GM18520 (cell line): ENCODE measurements around the gene OLFML1.

Experiments
- ATAC-seq: cut with Tn5 transposase; IDR thresholded peaks from one replicate; pipeline ENCODE4 v1.9.1; 2021; ENCODE audit not compliant: unreplicated experiment

The OLFML1 gene

DNA sequence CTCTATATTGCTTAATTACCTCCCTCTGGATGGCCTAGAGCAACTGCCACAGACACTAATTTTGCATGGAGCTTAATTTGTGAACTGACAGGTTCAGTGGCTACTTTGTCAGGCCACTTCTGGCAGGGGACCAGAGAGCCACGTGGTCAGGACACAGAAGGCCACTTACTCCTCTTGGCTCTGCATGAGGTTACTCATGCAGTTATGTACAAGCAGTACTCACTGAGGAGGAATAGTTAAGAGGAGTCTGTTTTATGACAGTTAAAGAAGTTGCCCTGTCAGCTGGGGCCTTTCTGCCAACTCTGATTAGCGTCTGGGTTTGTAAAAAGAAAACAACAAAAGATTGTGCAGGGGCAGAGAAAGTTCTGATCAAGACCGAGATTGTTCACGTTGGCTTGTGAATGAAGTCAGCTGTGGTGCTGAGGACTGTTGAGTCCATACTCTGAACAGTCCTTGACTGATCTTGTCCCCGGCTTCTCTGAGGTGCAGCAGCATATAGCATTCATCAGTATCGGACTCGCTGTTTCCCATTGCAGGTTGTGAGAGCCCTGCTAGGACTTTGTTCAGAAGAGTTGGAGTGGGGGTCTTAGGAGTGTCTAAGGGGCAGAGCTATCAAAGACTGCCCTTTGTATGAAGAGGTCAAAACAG lies 69.9 kb downstream of the OLFML1 start:
- ATAC-seq: no peak

DNA sequence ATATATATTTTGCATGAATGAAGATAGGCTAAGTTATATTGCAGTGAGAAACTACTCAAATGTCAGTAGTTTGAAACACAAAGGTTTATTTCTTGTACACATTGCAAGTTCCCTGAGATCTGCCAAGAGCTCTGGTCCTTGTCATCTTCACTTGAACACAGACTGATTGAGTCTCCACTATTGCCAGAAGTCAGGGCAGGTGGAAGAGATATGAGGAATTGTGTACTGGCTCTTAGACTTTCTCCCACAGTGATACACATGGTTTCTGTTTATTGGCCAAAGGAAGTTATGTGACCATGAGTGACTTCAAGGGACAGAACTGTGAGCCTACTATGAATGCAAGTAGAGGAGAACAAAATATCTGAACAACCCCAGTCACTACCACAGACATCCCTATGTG lies 72.7 kb downstream of the OLFML1 start:
- no peak for ATAC-seq

DNA sequence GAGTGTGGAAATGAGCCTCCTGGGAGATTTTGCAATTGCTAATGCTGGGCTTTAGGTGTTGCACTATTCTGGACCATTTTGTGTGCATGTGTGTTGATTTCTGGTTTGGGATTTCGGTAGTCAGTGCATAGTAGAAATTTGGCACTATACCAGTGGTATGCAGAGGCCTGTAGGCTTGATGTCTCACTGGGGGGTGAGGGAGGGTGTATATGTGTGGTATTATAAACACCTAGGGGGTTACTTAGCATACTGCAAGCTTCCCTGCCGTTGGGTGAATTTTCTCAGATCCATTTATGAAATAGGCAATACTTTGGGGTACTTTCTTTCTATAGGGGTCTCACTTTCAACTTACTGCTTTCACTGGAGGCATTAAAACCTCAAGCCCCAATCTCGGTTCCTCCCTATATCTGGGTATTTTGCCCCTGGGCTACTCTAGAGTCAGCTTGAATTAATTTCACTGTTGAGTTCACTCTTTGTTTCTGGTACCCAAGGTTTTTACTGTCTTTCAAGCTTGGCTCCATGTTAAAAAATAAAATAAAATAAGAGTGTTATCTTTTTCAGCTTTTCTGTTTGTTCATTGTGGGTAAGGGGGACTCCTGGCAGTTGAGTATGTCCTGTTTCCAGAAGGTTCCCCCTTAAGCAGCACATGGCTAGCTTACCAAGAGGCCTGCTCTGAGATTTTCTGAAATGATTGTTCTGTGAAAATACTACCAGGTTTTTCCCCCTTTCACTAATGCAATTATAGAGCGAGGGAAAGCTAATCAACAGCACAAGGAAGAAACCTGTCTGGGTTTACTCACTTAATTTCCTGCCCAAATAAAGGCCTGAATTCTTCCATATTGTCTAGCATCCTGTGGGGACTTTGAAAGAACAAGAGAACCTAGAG lies 74.3 kb downstream of the OLFML1 start:
- no peak for ATAC-seq
